Measurements from ENCODE around the gene PCP4L1.

- TF ChIP-seq, protein P1, sequence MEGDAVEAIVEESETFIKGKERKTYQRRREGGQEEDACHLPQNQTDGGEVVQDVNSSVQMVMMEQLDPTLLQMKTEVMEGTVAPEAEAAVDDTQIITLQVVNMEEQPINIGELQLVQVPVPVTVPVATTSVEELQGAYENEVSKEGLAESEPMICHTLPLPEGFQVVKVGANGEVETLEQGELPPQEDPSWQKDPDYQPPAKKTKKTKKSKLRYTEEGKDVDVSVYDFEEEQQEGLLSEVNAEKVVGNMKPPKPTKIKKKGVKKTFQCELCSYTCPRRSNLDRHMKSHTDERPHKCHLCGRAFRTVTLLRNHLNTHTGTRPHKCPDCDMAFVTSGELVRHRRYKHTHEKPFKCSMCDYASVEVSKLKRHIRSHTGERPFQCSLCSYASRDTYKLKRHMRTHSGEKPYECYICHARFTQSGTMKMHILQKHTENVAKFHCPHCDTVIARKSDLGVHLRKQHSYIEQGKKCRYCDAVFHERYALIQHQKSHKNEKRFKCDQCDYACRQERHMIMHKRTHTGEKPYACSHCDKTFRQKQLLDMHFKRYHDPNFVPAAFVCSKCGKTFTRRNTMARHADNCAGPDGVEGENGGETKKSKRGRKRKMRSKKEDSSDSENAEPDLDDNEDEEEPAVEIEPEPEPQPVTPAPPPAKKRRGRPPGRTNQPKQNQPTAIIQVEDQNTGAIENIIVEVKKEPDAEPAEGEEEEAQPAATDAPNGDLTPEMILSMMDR (conservative IDR thresholded peaks at IDR 0.05), result no peak
- TF ChIP-seq EZH2 (IDR thresholded peaks at IDR 0.05; ENCODE audit: low read depth), result no peak
These were observed 39.3 kb upstream of the PCP4L1 start for GRCh38 chr1:161219078-161219892.

Measured in PC-9 (cell line).